Left forelimb (tissue), 1 donor: ENCODE measurements around the gene ABCB1.

Source experiments
- DNase-seq: peaks from one replicate; pipeline ENCODE4 v3.0.0-alpha.2; 2018; ENCODE audit warnings: low spot score

The ABCB1 gene

DNA sequence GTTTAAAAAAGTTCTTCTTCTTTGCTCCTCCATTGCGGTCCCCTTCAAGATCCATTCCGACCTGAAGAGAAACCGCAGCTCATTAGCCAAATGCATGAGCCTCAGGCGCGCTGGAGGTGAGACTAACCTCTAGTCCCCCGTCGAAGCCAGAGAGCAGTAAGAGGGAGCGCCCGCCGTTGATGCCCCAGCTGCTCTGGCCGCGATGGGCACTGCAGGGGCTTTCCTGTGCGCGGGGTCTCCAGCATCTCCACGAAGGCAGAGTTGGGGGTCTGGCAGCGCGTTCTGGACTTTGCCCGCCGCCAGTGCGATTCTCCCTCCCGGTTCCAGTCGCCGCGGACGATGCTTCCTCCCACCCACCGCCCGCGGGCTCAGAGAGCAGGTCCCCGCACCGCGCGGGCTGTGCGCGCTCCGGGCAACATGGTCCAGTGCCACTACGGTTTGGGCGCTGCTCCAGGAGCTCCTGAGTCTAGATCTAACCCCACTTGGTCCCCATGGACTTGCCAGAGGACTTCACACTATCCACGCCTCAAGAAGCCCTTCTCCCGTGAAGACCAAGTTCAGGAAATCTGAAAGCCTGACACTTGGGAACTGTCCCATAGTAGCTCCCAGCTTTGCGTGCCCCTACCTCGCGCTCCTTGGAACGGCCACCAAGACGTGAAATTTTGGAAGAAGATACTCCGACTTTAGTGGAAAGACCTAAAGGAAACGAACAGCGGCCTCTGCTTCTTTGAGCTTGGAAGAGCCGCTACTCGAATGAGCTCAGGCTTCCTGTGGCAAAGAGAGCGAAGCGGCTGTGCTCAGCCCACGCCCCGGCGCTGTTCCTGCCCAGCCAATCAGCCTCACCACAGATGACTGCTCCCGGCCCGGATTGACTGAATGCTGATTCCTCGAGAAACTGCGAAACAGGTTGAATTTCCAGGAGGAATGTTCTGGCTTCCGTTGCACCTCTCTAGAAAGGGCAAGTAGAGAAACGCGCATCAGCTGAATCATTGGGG, at the start of gene ABCB1:
Gene ABCB1 (minus strand): TSS at position 755 of the 995 bp plus-strand sequence. CDS start 700 bp downstream, at position 55.
- DNase-seq = peak; percentile 66

DNA sequence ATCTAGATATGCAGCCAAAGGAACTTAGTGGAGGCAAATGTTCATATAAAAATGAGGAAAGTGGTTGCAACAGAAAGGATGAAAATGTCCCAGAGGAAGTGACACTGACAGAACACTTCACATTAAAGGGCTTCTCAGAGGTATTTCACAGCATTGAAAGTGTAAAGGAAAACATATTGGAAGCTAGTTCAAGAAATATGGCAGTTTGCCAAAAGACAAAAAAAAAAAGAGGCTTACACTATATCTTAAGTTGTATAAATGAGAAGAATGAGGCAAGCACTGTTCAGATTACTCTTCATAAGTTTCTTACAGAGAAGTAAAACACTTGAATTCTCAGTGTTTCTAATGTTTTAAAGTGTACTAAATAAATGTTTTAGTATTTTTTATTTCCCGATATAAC, 47.6 kb upstream of the ABCB1 start:
- no peak for DNase-seq

DNA sequence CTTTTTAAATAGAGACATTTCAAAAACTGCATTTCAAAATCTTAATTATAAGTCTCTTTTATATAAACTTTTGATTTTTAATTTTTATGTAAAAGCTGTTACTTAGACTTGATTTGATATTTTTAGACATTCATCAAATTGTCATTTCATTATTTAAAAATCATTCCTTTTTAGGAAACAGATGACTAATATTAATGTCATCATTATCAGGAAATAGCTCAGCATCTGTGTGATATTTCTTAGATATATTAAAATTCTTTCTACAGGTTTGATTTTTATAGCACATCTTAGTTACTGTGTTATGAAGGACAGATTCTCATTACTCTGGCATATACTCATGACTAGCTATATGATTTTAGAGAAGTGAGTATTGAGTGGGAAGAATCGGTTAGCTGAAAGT, 44.8 kb upstream of the ABCB1 start:
- no peak for DNase-seq

DNA sequence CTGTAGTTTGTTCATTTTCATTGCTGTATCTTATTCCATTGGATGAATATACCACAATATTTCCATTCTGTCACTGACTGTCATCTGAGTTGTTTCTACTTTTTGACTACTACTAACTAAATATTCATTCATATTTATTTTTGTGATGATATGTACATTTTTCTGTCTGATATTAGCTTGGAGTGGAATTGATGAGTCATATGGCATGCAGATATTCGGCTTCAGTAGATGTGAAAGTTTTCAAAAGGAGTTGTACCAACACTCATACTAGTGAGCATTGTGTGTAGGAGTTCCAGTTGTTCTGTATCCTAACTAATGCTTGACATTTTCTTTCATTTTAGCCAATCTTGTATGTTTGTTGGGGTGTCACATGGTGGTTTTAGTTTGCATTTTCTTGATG, 35.2 kb upstream of the ABCB1 start:
- no peak for DNase-seq

DNA sequence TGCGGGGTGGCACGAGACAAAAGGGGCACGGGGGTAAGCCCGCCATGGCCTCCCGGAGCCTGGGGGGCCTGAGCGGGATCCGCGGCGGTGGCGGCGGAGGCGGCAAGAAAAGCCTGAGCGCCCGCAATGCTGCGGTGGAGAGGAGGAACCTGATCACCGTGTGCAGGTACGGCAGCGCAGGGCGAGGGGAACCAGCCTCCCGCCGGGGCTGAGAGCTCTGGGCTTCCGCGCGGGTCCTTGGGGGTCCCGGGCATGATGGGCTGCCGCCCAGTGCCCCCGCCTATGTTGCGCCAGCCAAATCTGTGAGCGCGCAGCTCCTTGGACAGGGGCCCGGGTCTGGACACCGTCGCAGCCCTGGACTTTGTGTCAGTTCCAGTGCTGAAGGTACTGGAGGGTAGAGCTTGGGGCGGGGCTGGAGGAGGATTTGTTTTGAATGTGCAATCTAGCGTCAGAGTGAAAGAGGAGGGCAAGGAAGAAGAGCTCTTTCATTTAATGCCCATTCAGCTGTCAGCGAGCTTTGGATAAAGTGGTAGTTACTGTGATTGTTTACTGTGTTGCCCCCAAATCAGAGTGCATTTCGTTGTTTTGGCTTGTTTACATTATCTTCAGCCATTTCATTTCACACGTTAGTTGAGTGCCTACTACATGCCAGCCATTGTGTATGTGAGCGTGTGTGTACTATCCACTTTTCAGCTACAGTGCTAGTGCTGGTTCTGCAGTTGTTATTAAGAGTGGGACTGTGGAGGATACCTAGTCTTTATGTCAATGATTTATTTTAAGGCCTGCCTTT, 28.3 kb upstream of the ABCB1 start:
- no peak for DNase-seq

DNA sequence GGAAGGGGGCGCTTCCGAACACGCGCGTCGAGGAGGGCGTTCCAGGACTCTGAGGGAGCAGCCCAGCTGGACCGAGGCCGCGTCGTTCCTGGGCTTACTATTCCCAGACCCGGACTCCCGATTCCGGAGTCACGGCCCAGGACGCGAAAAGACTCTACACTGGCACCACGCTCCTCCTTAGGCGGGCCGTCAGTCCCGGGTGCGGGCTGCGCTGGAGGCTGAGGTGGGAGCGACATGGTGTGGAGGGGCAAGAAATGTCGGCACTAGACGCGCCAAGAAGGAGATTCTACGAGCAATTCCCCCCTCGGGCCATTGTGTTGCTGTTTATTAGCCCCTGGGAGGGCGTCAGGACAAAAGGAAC, 26.9 kb upstream of the ABCB1 start:
- DNase-seq = peak; percentile 62

DNA sequence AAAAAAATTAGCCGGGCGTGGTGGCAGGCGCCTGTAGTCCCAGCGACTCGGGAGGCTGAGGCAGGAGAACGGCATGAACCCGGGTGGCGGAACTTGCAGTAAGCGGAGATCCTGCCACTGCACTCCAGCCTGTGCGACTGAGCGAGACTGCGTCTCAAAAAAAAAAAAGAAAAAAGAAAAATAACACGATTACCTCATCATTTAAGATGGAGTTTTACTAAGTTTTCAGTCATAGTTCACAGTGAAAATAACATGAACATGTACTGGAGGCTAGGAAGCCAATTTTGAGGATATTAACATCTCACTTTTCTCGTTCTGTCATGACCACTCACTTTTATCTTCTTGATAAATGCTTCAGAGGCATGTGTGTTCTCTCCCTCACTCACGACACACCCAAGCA, 24.4 kb upstream of the ABCB1 start:
- no peak for DNase-seq

DNA sequence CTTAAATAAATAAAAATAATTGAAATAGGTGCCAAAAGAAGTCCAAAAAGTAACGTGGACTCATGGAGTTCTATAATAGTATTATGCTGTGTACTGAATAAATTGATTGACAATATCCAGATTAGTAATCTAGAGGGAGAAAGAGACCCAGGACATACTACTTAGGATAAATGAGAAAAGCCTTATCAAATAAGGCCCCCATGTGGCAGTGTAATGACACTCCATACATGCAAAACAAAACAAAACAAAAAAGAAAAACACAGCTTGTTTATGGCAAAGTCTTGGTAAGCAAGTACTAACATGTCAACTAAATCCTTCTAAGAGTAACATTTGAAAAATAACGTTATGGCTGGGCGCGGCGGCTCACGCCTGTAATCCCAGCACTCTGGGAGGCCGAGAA, 23.9 kb upstream of the ABCB1 start:
- no peak for DNase-seq

DNA sequence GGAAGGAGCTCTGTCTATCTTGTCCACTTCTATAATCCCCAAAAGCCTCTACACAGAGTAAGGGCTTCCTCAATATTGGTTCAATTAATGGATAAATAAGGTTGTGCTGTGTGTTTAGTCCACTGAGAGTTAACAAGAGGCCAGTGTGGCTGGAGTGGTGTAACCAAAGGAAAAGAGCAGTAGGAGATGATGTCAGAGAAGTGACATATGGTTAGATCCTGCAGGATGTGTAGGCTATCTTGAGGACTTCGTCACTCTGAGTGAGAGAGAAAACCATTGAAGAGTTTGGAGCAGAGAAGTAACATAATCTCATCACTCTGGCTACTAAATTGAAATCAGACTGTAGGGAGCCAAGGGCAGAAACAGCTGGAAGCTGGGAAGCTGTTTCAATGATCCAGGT, 14.5 kb upstream of the ABCB1 start:
- DNase-seq = no peak

DNA sequence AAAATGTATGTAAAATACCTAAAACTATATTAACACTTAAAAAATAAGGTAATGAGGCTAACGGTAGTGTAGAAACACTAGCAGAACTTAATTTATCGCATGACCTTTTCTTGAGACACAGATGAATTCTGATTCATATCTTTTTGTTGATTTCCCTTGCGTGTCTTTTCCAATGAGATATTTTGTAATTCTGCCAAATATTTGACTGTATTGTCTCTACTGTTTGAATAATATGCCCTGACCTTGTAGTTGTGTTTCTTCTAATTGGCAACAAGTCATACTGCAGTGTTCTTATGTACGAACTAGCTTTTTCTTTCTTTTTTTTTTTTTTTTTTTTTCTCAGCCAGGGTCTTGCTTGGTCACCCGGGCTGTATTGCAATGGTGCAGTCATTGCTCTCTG, 9.2 kb upstream of the ABCB1 start:
- DNase-seq = no peak

DNA sequence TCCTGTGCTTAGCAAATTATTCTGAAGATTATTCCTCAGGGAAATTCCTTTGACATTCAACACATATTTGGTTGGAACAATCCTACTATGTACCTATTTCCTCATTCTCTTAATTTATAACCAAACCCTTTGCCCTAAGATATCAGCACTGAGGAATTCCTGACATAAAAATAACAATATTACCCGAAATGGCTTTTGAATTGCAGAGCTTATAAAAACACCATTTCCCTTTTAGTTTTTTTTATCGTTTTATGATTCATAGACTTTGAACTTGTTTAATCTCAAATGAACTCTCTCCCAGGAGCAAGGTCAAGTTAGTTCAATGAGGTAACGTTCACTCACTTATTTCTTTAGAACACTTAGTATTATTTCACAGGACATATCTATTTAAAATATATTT, 7.7 kb upstream of the ABCB1 start:
- no peak for DNase-seq

DNA sequence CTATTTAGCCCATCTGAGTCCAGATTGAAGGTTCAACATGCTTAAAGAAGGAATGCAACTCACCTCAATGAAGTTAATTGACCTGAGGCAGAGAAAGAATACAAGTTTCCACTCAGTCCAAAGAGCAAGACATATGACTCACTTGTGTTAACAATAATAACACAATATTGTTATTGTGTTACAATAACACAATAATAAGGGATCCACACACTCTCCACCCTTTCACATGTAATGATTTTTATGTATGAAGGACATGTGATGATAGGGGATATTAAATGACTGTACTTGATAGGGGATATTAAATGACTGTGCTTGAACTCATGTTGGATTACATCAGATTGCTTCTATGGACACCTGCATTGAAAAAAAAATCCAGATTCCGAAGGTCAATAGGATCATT, 3.6 kb upstream of the ABCB1 start:
- no peak for DNase-seq

DNA sequence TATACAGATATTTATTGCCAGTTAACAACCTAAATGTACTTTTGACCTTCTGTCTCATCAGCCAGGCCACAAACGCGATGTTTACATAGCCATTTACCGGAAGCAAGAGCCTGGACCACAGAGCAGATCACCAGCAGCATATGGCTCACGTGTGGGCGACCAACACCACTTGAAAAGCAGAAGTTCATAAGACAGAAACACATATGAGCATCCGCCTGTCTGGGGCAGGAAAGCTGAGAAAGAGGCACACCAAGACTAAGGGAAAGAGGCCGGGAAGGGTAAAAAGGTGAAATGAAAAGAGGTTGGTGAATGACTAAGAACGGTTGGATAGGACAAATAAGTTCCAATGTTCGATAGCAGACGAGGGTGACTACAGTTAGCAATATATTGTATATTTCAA, 1.3 kb downstream of the ABCB1 start:
- DNase-seq = no peak

DNA sequence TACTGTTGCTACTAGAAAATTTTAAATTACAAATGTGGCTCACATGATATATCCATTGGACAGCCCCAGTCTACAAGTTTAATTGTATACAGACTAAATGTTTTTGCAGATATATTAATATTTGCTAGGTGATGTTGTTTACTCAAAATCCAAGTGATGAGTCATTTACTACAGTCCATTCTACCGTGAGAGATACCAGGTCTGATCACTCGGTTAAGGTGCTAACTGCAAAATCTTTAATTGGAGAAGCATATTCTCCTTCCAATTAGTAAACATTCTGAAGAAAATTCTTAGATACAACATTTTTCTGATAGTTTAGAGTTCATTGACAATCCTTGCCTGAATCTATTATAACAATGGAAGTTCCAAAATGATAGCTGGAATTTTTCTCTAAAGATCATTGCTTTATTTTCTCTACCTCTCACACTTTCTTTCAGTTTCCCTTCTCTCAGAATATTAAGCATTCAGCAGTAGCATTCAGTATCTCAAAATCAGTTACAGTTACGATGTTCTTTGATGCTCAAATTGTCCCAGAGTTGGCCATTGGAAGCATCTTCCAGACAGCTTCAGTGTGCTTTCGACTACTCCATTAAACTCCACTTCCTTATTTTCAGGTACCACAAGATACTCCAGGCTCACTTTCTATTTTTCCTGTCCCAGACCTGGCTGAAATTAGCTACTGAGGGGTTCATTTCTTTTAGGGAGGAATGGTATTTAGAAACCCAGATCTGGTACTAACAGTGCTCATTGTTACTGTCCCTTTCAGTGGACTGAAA, 2.3 kb downstream of the ABCB1 start:
- no peak for DNase-seq

DNA sequence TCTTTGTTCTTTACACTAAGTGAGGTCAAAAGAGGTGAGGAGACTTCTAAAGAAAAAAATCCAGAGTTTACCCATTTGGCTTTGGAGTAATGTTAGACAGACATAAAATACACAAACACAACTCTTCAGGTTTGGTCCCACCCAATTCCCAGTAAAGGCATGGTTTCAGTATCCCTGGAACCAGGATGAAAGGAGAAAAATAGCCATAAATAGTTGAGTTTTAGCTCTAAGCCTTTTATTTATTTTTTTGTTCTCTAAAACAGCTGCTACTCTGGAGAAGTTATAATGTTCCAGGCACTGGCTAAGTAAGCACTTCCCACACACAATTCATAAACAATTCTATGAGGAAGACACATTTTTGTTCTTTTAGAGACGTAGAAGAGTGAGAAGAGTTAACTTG, 4.0 kb downstream of the ABCB1 start:
- DNase-seq = no peak

DNA sequence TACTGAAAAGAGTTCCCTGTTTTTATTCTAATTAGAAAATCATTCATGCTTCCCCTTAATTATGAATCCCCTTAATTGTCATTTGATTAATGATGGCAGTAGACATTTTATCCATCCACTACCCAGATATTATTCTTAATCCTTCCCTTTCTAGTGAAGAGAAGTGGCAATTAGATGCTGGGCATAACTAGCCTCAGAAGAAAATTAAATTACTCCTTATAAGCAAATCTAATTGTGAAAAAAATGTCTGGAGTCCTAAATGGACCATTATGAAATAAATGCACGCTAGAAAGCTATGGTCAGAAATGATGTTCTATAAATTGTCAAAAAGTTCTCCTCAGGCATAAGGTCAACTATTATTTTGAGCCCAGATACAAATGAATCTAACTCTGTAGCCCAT, 4.5 kb downstream of the ABCB1 start:
- no peak for DNase-seq

DNA sequence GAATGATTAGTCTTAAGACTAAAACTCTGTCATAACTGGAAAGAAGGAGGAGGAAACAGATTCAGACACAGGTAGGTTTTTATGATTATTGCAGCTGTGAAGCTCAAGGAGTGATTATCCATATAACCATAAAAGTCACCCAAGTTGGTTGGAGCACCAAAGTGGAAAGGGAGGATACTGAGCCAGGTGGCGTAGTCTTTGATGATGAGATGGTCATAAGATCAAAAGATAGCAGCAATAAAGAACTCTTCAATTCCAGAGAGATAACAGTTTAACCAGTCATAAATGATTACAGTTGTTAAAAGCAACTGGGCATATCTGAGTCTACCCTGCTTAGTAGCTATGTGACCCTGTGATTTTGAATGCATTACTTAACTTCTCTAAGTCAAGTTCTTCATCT, 8.4 kb downstream of the ABCB1 start:
- DNase-seq = no peak

DNA sequence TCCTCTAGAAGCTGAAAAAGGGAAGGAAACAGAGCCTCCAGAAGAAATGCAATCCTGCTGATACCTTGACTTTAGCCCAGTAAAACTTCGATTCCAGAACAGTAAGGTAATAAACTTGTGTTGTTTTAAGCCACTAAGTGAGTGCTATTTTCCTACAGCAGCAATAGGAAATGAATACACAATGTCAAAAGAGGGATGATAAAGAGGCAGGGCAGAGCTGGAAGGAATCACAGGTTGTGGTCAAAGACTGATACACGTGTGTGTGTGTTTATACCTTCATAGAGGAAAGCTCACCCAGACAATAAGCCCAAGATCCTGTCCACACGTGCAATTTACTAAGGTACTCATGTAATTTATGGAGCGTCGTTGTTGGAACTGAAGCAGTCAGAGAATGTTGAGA, 9.5 kb downstream of the ABCB1 start:
- no peak for DNase-seq

DNA sequence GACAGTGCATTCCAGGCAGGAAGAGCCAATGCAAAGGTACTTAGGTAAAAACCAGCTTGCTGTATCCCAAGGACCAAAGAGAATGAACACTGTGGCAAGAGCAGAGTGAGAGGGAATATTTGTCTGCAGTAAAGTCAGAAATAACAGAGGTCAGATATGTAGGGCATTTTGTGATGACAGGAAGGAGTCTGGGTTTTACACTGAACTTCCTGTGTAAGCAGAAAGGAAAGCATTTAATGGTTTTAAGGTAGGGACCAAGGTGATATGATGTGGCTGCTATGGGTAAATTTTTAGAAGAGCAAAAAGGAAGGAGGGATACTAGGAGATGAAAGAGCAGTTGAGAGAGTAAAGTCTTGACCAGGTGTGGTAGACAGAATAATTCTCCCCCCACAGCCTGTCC, 10.1 kb downstream of the ABCB1 start:
- no peak for DNase-seq

DNA sequence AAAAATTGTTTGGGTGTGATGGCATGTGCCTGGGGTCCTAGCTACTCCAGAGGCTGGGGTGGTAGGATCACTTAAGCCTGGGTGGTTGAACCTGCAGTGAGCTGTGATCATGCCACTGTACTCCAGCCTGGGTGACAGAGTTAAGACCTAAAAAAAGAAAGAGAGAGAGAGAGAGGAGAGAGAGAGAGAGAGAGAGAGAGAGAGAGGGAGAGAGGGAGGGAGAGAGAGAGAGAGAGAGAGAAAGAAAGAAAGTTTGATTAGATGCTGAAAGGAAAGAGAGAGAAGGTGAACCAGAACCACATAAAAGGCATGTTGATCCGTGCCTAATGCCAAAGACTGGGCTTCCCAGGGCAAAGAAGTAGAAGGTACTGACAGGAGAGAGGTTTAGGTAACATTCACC, 11.1 kb downstream of the ABCB1 start:
- DNase-seq = no peak

DNA sequence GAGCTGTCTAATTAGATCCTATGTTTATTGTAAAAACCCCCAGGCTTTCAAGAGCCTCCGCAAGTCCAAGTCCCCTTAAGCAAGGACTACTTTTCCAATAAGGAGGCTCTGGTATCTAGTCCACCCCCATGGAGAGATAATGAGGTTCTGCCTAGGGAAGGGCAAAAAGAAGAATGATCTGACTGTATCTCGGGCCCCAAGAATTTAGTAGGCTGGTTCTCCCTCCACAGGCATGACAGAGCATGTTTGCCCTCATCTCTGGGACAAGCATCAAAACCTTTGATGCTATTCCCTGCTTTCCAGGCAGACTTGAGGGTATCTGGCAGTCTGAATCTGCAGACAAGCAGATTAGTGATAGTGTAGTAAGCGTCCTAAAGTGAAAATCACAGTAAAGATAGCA, 19.0 kb downstream of the ABCB1 start:
- no peak for DNase-seq

DNA sequence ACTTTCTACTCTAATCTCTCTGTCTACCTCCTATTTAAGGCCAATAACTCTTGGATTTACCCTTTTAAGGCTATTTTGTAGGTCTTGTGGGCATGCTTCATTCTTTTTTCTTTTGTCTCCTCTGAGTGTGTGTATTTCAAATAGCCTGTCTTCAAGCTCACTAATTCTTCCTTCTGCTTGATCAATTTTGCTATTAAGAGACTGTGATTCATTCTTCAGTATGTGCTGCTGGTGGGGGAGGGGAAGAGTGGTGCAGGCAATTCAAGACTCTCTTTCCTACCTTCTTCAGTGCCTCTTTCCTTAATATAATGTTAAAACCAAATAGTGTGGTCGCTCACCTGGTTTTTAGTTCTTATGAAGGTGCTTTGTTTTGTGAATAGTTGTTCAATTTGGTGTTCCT, 20.0 kb downstream of the ABCB1 start:
- DNase-seq = no peak

DNA sequence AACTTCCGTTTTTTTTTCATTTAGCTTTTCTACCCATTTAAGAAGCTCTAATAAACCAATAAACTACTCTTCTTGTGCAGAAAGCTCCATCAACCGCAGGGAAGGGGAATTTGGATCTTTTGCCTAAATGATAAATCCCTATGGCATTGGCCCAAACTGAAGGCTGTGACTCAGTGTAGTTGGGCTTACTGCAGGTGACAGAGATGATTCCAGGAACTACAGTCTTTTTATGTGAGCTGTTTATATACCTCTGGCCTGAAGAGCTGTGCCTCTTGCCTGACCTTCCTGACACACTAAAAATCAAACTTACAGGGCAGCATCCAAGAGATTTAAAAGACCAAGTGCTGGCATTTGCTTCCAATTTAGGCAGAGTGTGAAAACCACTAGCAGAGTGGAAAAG, 25.2 kb downstream of the ABCB1 start:
- DNase-seq = no peak
